H7 (cell line): ENCODE measurements around the gene ZNF331. TPM values are rescaled to one million over a fixed set of nuclear protein-coding genes. Genes with fewer than 3 reads are reported as not detected.

Experiments
- DNase-seq: peaks from one replicate; pipeline ENCODE4 v3.0.0; 2012
- H3K27me3 ChIP-seq: 2 replicates; pipeline ENCODE4 v1.6.0; 2011; ENCODE audit warnings: mild to moderate bottlenecking, low read length; ENCODE audit not compliant: control insufficient read depth, insufficient read depth
- H3K36me3 ChIP-seq: replicated peaks from 2 replicates; pipeline ENCODE4 v1.5.1; 2011; ENCODE audit warnings: low read length; ENCODE audit not compliant: control insufficient read depth, insufficient read depth
- H3K4me3 ChIP-seq: 2 replicates; pipeline ENCODE4 v1.5.1; 2011; ENCODE audit warnings: low read depth, mild to moderate bottlenecking, control low read depth, low read length, moderate library complexity; ENCODE audit not compliant: insufficient read depth
- total RNA-seq: library from RNA; depleted of rRNA; stranded (reverse); fragments of >200 nt; shearing (Covaris generic); gene quantifications from 2 replicates; pipeline ENCODE4 v1.2.3, GENCODE V29; 2014

ZNF331 gene
- total RNA-seq, 1 experiment from 2014 or later = 23.2 TPM

DNA sequence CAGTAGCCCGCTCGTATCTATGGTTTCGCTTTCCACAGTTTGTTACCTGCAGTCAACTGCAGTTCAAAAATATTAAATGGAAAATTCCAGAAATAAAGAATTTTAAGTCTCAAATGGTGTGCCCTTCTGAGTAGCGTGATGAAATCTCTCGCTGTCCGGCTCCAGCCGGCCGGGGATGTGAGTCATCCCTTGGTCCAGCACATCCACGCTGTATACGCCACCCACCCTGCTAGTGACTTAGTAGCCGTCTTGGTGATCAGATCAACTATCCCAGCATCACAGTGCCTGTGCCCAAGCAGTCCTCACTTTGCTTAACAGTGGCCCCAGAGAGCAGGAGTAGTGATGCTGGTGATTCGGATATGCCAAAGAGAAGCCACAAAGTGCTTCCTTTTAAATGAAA is 40.0 kb downstream of the ZNF331 start:
- no peak for DNase-seq
- Histone ChIP-seq H3K36me3 (peaks cover 20% of the 10 kb centered on the region), H3K27me3 (no peaks in the 10 kb centered on the region), H3K4me3 (no peak overlapping the region)

DNA sequence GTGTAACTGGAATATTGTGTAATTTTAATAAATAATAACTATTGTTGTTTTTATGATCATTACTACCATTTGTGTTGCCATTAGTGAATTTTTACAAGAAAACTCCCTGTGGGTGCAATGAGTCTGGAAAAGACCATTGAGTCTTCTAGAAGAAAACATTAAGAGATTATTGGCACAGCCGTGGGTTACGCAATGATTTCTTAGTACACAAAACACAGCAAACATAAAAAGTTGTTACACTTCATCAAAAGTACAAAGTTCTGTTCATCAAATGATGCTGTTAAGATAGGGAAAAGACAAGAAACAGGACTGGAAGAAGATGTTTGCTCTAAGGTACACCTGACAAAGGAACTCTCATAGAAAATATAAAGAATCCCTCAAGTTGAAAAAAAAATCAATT is 41.6 kb downstream of the ZNF331 start:
- no peak overlapping the region for H3K4me3 ChIP-seq
- no peak for DNase-seq
- peaks cover 18% of the 10 kb centered on the region for H3K36me3 ChIP-seq
- no peaks in the 10 kb centered on the region for H3K27me3 ChIP-seq

DNA sequence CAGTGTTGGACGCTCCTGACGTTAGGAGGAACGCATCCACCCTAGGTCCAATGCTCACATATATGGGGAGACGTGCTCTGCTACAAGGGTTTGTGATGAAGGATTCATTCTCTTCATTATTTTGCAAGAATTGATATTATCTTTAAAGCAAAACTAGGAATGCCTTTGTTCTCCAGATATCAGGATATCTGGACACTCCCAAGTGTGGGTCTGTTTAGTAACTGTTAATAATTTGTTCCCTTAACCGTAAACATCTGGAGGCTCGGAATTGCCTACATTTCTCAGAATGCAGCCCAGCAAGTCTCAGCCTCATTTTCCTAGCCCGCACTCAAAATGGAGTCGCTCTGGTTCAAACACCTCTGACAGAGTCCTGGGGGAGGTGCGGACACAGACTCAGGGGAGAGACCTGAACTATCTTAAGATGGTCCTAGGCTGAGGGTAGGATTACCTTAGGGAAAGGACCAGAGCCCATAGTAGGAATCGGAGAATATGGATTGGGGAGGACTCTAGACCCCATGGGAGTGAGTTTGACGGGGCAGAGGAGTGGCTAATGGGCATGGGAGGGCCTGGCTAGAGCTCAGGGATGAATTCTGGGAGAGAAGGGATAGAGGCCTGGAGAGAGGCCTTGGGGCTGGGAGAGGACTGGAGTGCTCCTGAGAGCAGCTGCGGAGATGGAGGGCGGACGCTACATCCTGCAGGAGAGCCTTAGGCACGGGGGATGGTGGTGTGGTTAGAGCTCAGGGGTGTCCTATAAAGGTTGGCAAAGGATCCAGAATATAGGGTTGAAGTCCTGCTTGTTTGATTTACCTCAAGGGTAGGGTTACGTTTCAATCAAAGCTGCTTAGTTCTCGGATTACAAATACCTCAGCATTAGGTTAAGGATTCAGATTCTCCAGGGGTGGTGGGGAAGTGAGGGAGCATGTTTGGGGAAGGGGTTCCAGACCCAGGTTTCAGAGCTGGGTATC is 43.2 kb downstream of the ZNF331 start:
- peaks cover 16% of the 10 kb centered on the region for H3K36me3 ChIP-seq
- H3K27me3 ChIP-seq = no peaks in the 10 kb centered on the region
- H3K4me3 ChIP-seq = no peak overlapping the region
- peak; percentile 49 for DNase-seq

DNA sequence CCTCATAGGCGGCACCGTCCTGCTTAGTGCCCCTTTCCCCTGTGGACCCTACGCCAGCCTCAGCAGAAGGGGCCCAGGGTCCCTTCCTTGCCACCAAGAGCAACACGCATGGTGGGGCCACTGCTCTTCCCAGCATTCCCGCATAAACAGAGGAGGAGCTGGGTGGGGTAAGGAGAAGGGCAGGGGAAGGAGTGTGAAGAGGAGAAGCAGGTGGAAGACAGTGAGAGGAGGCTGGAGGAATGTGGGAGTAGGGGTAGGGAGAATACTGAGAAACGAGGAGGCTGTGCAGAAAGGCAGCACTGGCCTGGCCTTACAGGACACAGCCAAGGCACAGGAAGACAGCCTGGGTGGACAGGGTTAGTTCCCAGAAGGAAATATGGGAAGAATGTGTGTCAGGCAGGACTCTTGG is 43.9 kb downstream of the ZNF331 start:
- DNase-seq = peak; percentile 66
- H3K36me3 ChIP-seq = peaks cover 11% of the 10 kb centered on the region
- H3K4me3 ChIP-seq = no peak overlapping the region
- no peaks in the 10 kb centered on the region for H3K27me3 ChIP-seq

DNA sequence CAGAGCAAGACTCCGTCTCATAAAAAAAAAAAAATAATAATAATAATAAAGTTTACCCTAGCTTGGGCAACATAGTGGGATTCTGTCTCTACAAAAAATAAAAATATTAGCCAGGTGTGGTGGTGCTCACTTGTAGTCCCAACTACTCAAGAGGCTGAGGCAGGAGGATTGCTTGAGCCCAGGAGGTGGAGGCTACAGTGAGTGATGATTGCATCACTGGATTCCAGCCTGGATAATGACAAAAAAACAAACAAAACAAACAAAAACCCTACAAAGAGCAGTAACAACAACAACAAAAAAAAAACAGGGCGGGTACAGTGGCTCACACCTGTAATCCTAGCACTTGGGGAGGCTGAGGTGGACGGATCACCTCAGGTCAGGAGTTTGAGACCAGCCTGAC is 45.2 kb downstream of the ZNF331 start:
- Histone ChIP-seq H3K36me3 (no peaks in the 10 kb centered on the region), H3K4me3 (no peak overlapping the region), H3K27me3 (no peaks in the 10 kb centered on the region)
- DNase-seq = no peak

DNA sequence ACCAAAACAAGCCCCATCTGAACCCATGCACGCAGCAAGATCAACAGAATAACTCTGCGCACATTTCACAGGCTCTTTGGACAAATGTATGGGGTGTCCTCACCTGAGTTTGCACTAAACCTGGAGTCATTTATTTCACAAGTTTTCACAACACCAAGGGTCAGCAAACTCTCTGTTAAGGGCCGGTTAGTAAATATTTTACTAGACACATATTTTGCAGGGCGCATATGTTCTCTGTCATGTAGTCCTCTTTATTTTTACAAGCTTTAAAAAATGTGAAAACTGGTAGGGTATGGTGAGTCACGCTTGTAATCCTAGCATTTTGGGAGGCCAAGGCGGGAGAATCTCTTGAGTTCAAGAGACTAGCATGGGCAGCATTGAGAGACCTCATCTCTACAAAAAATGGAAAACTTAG is 48.3 kb downstream of the ZNF331 start:
- Histone ChIP-seq H3K4me3 (no peak overlapping the region), H3K27me3 (no peaks in the 10 kb centered on the region), H3K36me3 (no peaks in the 10 kb centered on the region)
- no peak for DNase-seq

DNA sequence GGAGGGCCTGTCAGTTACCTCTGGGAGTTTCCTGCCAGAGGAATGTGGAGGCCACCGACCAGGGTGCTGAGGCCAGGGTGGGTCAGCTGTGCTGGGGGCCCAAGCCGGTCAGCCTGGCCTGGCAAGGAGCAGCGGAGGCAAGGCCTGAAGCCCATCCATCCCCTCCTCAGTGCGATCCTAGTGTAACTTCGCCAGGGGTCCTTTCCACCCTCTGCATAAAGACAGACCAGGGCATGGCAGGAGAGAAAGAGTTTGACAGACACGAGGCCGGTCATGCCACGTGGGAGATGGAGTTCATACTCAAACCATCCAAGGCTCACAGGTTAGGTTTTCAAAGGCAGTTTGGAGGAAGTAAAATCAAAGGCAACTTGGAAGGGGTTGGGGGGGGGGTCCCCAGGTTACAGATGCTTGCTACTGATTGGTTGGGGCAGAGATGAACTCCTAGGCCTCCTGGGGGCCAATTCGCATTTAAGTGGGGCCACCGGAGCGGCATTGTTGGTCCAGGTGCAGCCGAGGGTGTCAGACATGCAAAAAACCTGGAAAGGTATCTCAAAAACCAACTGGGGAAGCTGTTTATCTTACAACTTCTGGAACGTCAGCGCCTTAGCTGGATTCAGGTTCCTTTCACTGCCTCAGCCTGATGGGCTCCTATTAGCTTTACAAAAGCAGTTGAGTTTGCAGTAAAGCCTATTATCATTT is 57.0 kb downstream of the ZNF331 start:
- Histone ChIP-seq H3K4me3 (no peak overlapping the region), H3K36me3 (no peaks in the 10 kb centered on the region), H3K27me3 (no peaks in the 10 kb centered on the region)
- DNase-seq = peak; percentile 91

DNA sequence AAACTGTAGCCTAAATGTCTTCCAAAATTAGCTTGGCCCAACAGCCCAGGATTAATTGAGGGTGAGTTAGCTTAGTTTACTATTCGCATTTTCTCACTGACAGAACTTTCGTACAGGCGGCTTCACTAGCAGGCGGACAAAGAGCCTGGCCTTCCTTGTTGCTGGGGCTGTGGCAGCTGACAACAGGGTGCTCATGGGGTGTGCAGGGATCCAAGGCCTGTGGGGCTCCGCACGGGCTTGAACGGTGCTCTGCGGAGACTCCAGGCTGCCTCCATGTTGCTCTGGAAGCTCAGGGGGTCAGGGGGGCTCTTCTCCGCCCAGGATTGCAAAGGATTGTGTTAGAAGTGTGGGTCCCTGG is 57.5 kb downstream of the ZNF331 start:
- Histone ChIP-seq H3K4me3 (peak overlapping the region; percentile 6), H3K36me3 (no peaks in the 10 kb centered on the region)
- peak; percentile 71 for DNase-seq

DNA sequence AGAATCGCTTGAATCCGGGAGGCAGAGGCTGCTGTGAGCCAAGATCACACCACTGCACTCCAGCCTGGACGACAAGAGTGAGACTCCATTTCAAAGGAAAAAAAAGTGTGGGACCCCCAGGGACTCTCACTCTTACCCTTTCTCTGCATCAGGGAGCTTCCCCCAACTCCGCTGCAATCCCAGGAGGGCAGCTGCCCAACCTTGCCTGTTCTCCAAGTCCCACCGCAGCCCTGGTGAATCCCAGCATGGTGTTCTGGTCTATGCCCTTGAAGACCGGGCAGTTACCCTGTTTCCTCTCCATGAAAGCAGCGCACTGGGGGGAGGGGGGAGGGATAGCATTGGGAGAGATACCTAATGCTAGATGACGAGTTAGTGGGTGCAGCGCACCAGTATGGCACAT is 58.1 kb downstream of the ZNF331 start:
- peak; percentile 59 for DNase-seq
- no peaks in the 10 kb centered on the region for H3K27me3 ChIP-seq
- no peaks in the 10 kb centered on the region for H3K36me3 ChIP-seq
- H3K4me3 ChIP-seq = peak overlapping the region; percentile 2

More for the DNA sequence above, 57.5 kb downstream of the ZNF331 start:
- H3K27me3 ChIP-seq = no peaks in the 10 kb centered on the region

DNA sequence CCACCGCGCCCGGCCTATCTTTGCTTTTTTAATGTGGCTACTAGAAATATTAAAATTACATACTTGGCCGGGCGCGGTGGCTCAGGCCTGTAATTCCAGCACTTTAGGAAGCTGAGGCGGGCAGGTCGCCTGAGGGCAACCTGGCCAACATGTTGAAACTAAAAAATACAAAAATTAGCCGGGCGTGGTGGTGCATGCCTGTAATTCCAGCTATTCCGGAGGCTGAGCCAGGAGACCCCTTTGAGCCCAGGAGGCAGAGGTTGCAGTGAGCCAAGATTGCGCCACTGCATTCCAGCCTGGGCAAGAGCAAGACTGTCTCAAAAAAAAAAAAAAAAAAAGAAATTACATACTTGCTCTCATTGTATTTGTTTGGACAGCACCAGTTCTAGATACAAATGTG is 59.1 kb downstream of the ZNF331 start:
- Histone ChIP-seq H3K27me3 (no peaks in the 10 kb centered on the region), H3K36me3 (no peaks in the 10 kb centered on the region), H3K4me3 (no peak overlapping the region)
- DNase-seq = no peak

DNA sequence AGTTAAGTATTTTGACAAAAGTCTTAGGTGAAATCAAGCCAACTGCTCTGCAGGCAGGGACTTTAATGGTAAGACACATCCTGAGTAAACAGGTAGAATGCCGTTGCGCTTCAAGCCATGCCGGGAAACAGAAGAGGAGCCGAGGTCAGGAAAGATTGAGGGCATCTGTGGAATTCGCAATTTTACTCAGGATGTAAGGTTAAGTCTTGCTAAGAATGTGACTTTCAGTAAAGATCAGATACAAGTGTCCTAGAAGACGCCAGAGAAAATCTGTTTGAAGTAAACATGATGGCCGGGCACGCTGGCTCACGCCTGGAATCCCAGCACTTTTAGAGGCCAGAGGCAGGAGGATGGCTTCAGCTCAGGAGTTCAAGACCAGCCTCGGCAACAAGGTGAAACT is 60.4 kb downstream of the ZNF331 start:
- H3K4me3 ChIP-seq = no peak overlapping the region
- no peaks in the 10 kb centered on the region for H3K27me3 ChIP-seq
- H3K36me3 ChIP-seq = no peaks in the 10 kb centered on the region
- DNase-seq = no peak

DNA sequence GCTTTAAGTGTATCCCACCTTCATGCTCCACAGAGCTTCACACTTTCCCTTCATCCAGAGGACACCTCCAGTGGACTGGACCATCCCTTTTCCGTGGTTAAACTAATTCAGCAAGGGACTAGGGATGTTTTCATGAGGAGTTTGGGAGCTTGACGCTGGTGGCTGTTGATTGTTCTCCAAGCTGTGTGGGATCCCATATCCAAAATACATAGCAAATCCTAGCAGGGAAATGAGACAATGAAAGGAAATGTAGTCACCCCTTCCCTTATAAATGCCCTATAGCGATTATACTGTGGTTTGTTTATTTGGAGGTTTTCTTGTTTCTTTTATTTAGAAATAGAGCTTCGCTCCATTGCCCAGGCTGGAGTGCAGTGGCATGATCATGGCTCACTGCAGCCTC is 62.3 kb downstream of the ZNF331 start:
- Histone ChIP-seq H3K27me3 (no peaks in the 10 kb centered on the region), H3K4me3 (no peak overlapping the region), H3K36me3 (no peaks in the 10 kb centered on the region)
- DNase-seq = no peak

DNA sequence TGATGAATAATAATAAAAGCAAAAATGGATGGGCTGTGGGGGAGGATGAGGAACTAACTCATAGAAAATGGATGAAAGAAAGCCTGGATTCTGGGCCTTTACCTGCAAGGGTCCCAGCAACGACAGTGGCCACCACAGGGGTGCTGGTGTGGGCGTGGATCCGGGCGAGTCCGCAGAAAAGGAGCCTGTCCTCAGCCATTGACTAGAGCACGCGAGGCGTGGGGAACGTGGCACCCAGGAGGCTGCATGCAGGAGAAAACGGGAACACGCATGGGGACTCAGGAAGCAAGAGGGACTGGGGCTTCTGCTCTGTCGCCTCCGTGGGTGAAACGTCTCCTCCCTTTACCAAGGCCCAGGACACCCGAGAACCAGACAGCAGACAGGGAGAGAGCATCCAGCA is 68.1 kb downstream of the ZNF331 start:
- Histone ChIP-seq H3K36me3 (no peaks in the 10 kb centered on the region), H3K4me3 (no peak overlapping the region), H3K27me3 (no peaks in the 10 kb centered on the region)
- DNase-seq = no peak

DNA sequence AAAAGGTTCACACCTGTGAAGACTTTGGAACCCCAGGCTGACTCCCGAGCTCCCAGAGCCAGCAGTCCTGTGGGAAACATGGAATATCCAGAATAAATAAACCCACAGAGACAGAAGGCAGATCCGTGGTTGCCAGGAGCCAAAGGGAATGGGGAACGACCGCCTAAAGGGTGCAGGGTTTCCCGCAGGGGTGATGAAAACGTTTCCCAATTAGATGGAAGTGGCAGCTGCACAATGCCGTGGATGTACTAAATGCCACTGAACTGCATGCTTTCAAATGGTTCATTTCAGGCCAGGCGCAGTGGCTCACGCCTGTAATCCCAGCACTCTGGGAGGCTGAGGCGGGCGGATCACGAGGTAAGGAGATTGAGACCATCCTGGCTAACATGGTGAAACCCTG is 70.4 kb downstream of the ZNF331 start:
- Histone ChIP-seq H3K4me3 (no peak overlapping the region), H3K36me3 (no peaks in the 10 kb centered on the region), H3K27me3 (no peaks in the 10 kb centered on the region)
- no peak for DNase-seq
